T-helper 2 cell treated with Interferon-gamma antibody and Interleukin-4, amounts not matched to agents 5 μg/mL and 100 μg/mL, for 36 hours (primary cell): ENCODE measurements around the gene FLNB.
"Not testable (repeated sequence)": the region's sequence is repeated elsewhere in the genome, so short reads cannot be mapped to it uniquely, and the experiment has no call there.

Experiments used
- DNase-seq: peaks from one replicate; pipeline ENCODE4 v3.0.0; 2021; ENCODE audit warnings: low spot score
- H3K27ac Mint-ChIP-seq: one replicate; pipeline ENCODE4 v1.8.0; 2021; ENCODE audit warnings: mild to moderate bottlenecking, mixed read lengths
- H3K27me3 Mint-ChIP-seq: one replicate; pipeline ENCODE4 v1.8.0; 2021; ENCODE audit warnings: low read depth, mixed read lengths
- H3K36me3 Mint-ChIP-seq: one replicate; pipeline ENCODE4 v1.8.0; 2021; ENCODE audit warnings: low read depth, mixed read lengths
- H3K4me1 Mint-ChIP-seq: one replicate; pipeline ENCODE4 v1.8.0; 2021; ENCODE audit warnings: low read depth, mixed read lengths
- H3K4me3 Mint-ChIP-seq: one replicate; pipeline ENCODE4 v1.8.0; 2022; ENCODE audit warnings: mild to moderate bottlenecking, moderate library complexity, mixed read lengths
- H3K9me3 Mint-ChIP-seq: one replicate; pipeline ENCODE4 v1.8.0; 2021; ENCODE audit warnings: mixed read lengths

Gene FLNB

DNA sequence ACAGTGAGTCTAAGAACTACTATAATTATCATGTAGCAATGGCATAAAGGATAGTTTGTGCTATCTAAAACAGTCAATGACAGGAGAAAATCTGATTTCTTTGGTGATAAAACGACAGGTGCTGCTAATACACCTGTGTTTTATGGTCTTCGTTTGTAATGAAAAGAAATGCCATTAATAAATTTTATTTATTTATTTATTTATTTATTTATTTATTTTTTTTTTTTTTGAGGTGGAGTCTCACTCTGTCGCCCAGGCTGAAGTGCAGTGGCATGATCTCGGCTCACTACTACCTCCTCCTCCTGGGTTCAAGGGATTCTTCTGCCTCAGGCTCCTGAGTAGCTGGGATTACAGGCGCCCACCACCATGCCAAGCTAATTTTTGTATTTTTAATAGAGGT, 47.7 kb downstream of the FLNB start:
- DNase-seq, H3K4me3 Mint-ChIP-seq, H3K9me3 Mint-ChIP-seq, H3K27me3 Mint-ChIP-seq, H3K36me3 Mint-ChIP-seq, H3K27ac Mint-ChIP-seq, H3K4me1 Mint-ChIP-seq: not testable (repeated sequence)

DNA sequence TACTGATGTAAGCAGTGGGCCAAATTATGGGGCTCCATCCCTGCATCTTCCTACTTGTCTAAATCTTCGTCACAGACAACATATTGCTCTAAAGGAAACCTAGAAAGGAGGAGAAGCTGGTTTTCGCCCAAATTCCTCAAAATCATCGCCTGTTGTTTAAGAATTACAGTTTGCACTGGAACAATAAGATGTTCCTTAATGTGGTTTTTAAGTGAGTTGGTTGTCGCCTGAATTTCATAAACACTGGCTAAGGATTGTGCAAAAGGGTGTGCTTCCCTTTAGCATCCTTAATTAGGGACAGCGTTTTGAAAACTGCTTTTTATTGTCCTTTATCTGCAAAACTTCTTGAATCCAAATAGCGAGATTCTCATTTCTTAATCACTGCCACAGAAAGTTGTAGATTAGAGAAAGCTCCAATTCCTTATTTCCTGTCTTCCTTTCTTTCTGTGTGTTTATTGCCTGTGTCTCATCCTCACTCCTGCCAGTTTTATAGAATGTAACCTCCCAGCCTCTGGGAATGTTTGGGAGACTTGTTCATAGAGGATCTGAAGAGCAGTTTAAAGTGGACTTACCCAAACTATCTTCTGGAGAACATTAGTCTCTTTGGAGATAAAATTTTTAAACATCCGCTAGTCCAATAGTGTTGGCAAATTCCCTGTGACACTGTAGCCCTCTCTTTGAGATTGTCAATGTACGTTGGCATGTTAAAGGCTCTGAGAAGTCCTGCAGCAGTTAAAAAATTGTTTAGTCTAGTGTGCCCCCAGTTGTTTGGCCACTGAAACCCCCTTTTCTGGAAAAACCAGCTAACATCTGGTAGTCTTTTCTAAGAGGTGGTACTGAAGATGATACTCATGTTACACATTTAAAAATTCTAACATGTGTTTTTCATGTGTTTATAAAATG, 50.4 kb downstream of the FLNB start:
- no peak for DNase-seq
- Mint-ChIP-seq H3K4me3 (no peak overlapping the region), H3K9me3 (no peaks in the 10 kb centered on the region), H3K4me1 (peaks cover 4% of the 10 kb centered on the region), H3K27me3 (no peaks in the 10 kb centered on the region), H3K27ac (no peak overlapping the region), H3K36me3 (no peaks in the 10 kb centered on the region)

DNA sequence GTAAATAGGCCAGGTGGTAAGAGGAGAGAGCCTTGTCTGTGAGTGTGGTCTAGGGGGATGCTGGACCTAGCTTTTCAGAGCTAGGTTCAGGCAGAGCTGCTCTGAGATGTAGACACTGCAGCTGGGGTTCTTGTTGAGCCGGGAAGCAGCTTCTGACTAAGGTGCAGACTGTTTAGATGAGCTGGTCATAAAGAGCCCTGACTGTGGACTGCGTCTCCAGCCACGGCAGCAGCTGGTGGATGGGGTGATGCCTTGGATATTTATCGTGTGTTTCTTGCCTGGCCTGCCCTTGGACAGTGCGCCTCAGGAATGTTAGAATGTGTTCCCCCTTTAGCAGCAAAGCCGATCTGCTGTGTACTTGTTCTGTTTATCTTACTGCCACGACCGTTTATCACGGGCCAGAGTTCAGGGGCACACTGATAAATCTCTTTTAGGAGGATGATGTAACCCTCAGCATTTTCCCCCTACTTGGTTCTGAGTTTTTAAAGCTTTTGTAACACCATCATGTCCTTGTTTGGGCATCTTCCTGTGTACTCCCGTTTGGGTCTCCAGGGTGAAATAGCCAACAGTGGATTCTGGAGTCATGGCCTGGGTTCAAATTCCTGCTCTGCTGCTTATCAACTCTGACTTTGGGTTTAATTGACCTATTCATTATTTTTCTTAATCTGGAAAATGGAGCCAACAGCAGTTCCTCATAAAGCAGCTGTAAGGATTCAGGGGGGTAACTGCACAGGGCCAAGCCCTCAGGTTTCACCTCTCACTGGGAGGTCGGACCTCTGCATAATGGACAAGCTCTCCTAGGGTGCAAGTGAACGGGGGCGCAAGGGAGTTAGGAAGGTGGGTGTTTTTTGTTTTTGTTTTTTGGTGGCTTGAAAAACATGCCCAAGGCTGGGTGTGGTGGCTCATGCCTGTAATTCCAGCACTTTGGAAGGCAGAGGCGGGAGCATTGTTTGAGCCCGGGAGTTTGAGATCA, 51.4 kb downstream of the FLNB start:
- no peaks in the 10 kb centered on the region for H3K9me3 Mint-ChIP-seq
- H3K27ac Mint-ChIP-seq, result no peak overlapping the region
- H3K4me1 Mint-ChIP-seq, result peaks cover 4% of the 10 kb centered on the region
- H3K4me3 Mint-ChIP-seq, result no peak overlapping the region
- H3K36me3 Mint-ChIP-seq, result no peaks in the 10 kb centered on the region
- no peaks in the 10 kb centered on the region for H3K27me3 Mint-ChIP-seq
- no peak for DNase-seq

- H3K36me3 Mint-ChIP-seq, result no peaks in the 10 kb centered on the region
Measured at GRCh38 chr3:58062472-58062871, 54.2 kb downstream of the FLNB start.

GRCh38 chr3:58063022-58063815, 55.0 kb downstream of the FLNB start:
- no peaks in the 10 kb centered on the region for H3K27me3 Mint-ChIP-seq
- no peak overlapping the region for H3K27ac Mint-ChIP-seq
- H3K4me1 Mint-ChIP-seq, result peaks cover 4% of the 10 kb centered on the region
- no peak overlapping the region for H3K4me3 Mint-ChIP-seq
- no peak for DNase-seq
- no peaks in the 10 kb centered on the region for H3K36me3 Mint-ChIP-seq
- no peaks in the 10 kb centered on the region for H3K9me3 Mint-ChIP-seq

More at GRCh38 chr3:58062472-58062871, 54.2 kb downstream of the FLNB start:
- no peak for DNase-seq
- Mint-ChIP-seq H3K27ac (no peak overlapping the region), H3K4me1 (peaks cover 4% of the 10 kb centered on the region), H3K4me3 (no peak overlapping the region), H3K27me3 (no peaks in the 10 kb centered on the region), H3K9me3 (no peaks in the 10 kb centered on the region)

GRCh38 chr3:58064923-58065638, 56.9 kb downstream of the FLNB start:
- H3K4me1 Mint-ChIP-seq, result peaks cover 4% of the 10 kb centered on the region
- no peaks in the 10 kb centered on the region for H3K36me3 Mint-ChIP-seq
- no peak overlapping the region for H3K27ac Mint-ChIP-seq
- no peak overlapping the region for H3K4me3 Mint-ChIP-seq
- no peak for DNase-seq
- no peaks in the 10 kb centered on the region for H3K9me3 Mint-ChIP-seq
- H3K27me3 Mint-ChIP-seq, result no peaks in the 10 kb centered on the region

GRCh38 chr3:58065700-58066167, 57.5 kb downstream of the FLNB start:
- Mint-ChIP-seq H3K9me3 (no peaks in the 10 kb centered on the region), H3K36me3 (no peaks in the 10 kb centered on the region), H3K27me3 (no peaks in the 10 kb centered on the region), H3K27ac (no peak overlapping the region), H3K4me3 (no peak overlapping the region), H3K4me1 (peaks cover 4% of the 10 kb centered on the region)
- DNase-seq, result no peak

- H3K4me3 Mint-ChIP-seq, result no peak overlapping the region
- no peaks in the 10 kb centered on the region for H3K36me3 Mint-ChIP-seq
- H3K27me3 Mint-ChIP-seq, result no peaks in the 10 kb centered on the region
- DNase-seq, result no peak
- peaks cover 4% of the 10 kb centered on the region for H3K4me1 Mint-ChIP-seq
- no peak overlapping the region for H3K27ac Mint-ChIP-seq
- H3K9me3 Mint-ChIP-seq, result no peaks in the 10 kb centered on the region
Measured at GRCh38 chr3:58066842-58067241, 58.6 kb downstream of the FLNB start.

- Mint-ChIP-seq H3K36me3 (no peaks in the 10 kb centered on the region), H3K9me3 (no peaks in the 10 kb centered on the region), H3K4me1 (peaks cover under 1% of the 10 kb centered on the region), H3K4me3 (no peak overlapping the region), H3K27me3 (no peaks in the 10 kb centered on the region), H3K27ac (no peak overlapping the region)
- DNase-seq, result no peak
Measured at GRCh38 chr3:58068122-58068809, 60.0 kb downstream of the FLNB start.

DNA sequence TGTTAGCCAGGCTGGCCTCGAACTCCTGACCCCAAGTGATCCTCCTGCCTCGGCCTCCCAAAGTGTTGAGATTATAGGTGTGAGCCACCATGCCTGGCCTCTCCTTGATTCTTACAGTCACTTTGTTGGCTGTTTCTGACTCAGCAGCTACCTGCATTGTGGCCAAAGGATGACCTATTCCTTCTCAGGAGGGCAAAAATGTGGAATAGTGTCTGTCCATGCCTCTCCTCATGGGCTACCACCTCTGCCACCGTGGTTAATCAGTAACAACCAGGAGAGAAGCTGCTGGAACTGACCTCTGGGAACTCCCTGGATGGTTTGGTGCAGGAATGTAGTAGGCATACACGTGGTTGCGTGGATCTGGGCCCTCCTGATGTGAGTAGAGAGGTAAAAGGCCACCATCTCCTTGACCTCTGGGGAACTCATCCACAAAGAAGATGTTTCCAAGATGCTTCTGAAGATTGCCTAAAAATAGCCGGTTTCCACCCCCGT, 63.3 kb downstream of the FLNB start:
- no peaks in the 10 kb centered on the region for H3K27me3 Mint-ChIP-seq
- no peaks in the 10 kb centered on the region for H3K9me3 Mint-ChIP-seq
- no peaks in the 10 kb centered on the region for H3K36me3 Mint-ChIP-seq
- H3K27ac Mint-ChIP-seq, result no peak overlapping the region
- DNase-seq, result no peak
- peaks cover 20% of the 10 kb centered on the region for H3K4me1 Mint-ChIP-seq
- no peak overlapping the region for H3K4me3 Mint-ChIP-seq

GRCh38 chr3:58072052-58072762, 64.0 kb downstream of the FLNB start:
- Mint-ChIP-seq H3K4me1 (peaks cover 20% of the 10 kb centered on the region), H3K27me3 (no peaks in the 10 kb centered on the region), H3K36me3 (peaks cover 3% of the 10 kb centered on the region), H3K27ac (no peak overlapping the region), H3K4me3 (no peak overlapping the region), H3K9me3 (no peaks in the 10 kb centered on the region)
- DNase-seq, result no peak

GRCh38 chr3:58072763-58073130, 64.5 kb downstream of the FLNB start:
- H3K9me3 Mint-ChIP-seq, result no peaks in the 10 kb centered on the region
- no peak for DNase-seq
- H3K27ac Mint-ChIP-seq, result no peak overlapping the region
- no peak overlapping the region for H3K4me3 Mint-ChIP-seq
- H3K4me1 Mint-ChIP-seq, result peaks cover 20% of the 10 kb centered on the region
- no peaks in the 10 kb centered on the region for H3K27me3 Mint-ChIP-seq
- H3K36me3 Mint-ChIP-seq, result peaks cover 3% of the 10 kb centered on the region
